Vagina (tissue), 2 donors: ENCODE results near the gene ASPA.

Source experiments
- POLR2A ChIP-seq, 2 donors: fragments of 450-650 bp; IDR thresholded peaks; one replicate each; pipeline ENCODE4 v1.6.1; 2017; ENCODE audit warnings: antibody characterized with exemption in 2 of 2, mild to moderate bottlenecking in 2 of 2, moderate library complexity in 2 of 2
- TF ChIP-seq, protein P1 (sequence below), 3 experiments: fragments of 450-650 bp in 2 of 3; fragments of 200-600 bp in 1 of 3; sonication (generic) in 1 of 3; IDR thresholded peaks; one replicate each; pipeline ENCODE4 v1.5.1; 2017 to 2019; ENCODE audit warnings: antibody characterized with exemption in 3 of 3, mild to moderate bottlenecking in 2 of 3, moderate library complexity in 2 of 3

GRCh38 chr17:3440451-3440850, 35.3 kb upstream of the ASPA start:
- TF ChIP-seq, protein P1, sequence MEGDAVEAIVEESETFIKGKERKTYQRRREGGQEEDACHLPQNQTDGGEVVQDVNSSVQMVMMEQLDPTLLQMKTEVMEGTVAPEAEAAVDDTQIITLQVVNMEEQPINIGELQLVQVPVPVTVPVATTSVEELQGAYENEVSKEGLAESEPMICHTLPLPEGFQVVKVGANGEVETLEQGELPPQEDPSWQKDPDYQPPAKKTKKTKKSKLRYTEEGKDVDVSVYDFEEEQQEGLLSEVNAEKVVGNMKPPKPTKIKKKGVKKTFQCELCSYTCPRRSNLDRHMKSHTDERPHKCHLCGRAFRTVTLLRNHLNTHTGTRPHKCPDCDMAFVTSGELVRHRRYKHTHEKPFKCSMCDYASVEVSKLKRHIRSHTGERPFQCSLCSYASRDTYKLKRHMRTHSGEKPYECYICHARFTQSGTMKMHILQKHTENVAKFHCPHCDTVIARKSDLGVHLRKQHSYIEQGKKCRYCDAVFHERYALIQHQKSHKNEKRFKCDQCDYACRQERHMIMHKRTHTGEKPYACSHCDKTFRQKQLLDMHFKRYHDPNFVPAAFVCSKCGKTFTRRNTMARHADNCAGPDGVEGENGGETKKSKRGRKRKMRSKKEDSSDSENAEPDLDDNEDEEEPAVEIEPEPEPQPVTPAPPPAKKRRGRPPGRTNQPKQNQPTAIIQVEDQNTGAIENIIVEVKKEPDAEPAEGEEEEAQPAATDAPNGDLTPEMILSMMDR (IDR thresholded peaks at IDR 0.05), result no peak
- TF ChIP-seq POLR2A (IDR thresholded peaks at IDR 0.05), result no peak
